Measurements from ENCODE around the gene ARHGAP20.

ARHGAP20 gene

GRCh38 chr11:110752890-110753289 lies 40.7 kb upstream of the ARHGAP20 start:
- TF ChIP-seq EZH2phosphoT487 (IDR thresholded peaks at IDR 0.05; ENCODE audit: low read depth) (no peak), CTCF (IDR thresholded peaks at IDR 0.05; ENCODE audit: low read depth, low read length) (no peak)
- H3K4me1 ChIP-seq (ENCODE audit: low read length), result no peaks in the 10 kb centered on the region
- H3K27ac ChIP-seq (ENCODE audit: low read length), result no peak overlapping the region
- H3K36me3 ChIP-seq (replicated peaks; ENCODE audit: low read depth, low read length), result no peaks in the 10 kb centered on the region
- H3K4me2 ChIP-seq (ENCODE audit: low read length), result no peak overlapping the region
- no peaks in the 10 kb centered on the region for H3K27me3 ChIP-seq (ENCODE audit: low read depth, low read length)
- H4K20me1 ChIP-seq (ENCODE audit: insufficient read depth, low read length), result no peaks in the 10 kb centered on the region
- H3K9ac ChIP-seq (ENCODE audit: low read length), result no peak overlapping the region
- no peak overlapping the region for H3K4me3 ChIP-seq (ENCODE audit: low read length)
- H3K79me2 ChIP-seq (ENCODE audit: low read length), result no peaks in the 10 kb centered on the region
- H3K9me3 ChIP-seq (ENCODE audit: insufficient read depth, low read length), result no peaks in the 10 kb centered on the region
- H2AFZ ChIP-seq (ENCODE audit: low read depth, low read length), result no peak overlapping the region

- H3K4me3 ChIP-seq (ENCODE audit: low read length), result no peak overlapping the region
- no peak overlapping the region for H3K9ac ChIP-seq (ENCODE audit: low read length)
- no peaks in the 10 kb centered on the region for H3K27me3 ChIP-seq (ENCODE audit: low read depth, low read length)
- no peaks in the 10 kb centered on the region for H4K20me1 ChIP-seq (ENCODE audit: insufficient read depth, low read length)
- H3K4me2 ChIP-seq (ENCODE audit: low read length), result no peak overlapping the region
- H3K9me3 ChIP-seq (ENCODE audit: insufficient read depth, low read length), result no peaks in the 10 kb centered on the region
- no peaks in the 10 kb centered on the region for H3K36me3 ChIP-seq (replicated peaks; ENCODE audit: low read depth, low read length)
- H2AFZ ChIP-seq (ENCODE audit: low read depth, low read length), result no peak overlapping the region
- no peaks in the 10 kb centered on the region for H3K79me2 ChIP-seq (ENCODE audit: low read length)
- TF ChIP-seq EZH2phosphoT487 (IDR thresholded peaks at IDR 0.05; ENCODE audit: low read depth) (no peak), CTCF (IDR thresholded peaks at IDR 0.05; ENCODE audit: low read depth, low read length) (no peak)
- no peak overlapping the region for H3K27ac ChIP-seq (ENCODE audit: low read length)
- H3K4me1 ChIP-seq (ENCODE audit: low read length), result no peaks in the 10 kb centered on the region
Observed at GRCh38 chr11:110750100-110750499, 37.9 kb upstream of the ARHGAP20 start.

GRCh38 chr11:110747531-110747930 lies 35.3 kb upstream of the ARHGAP20 start:
- Histone ChIP-seq H3K9me3 (ENCODE audit: insufficient read depth, low read length) (no peaks in the 10 kb centered on the region), H3K27ac (ENCODE audit: low read length) (no peak overlapping the region), H3K4me2 (ENCODE audit: low read length) (no peak overlapping the region), H4K20me1 (ENCODE audit: insufficient read depth, low read length) (no peaks in the 10 kb centered on the region), H3K9ac (ENCODE audit: low read length) (no peak overlapping the region), H3K4me1 (ENCODE audit: low read length) (no peaks in the 10 kb centered on the region), H3K27me3 (ENCODE audit: low read depth, low read length) (0 out of 2 replicates have a peak, but pooled peaks cover 3% of the 10 kb centered on the region), H3K79me2 (ENCODE audit: low read length) (no peaks in the 10 kb centered on the region), H3K4me3 (ENCODE audit: low read length) (no peak overlapping the region), H2AFZ (ENCODE audit: low read depth, low read length) (no peak overlapping the region), H3K36me3 (replicated peaks; ENCODE audit: low read depth, low read length) (no peaks in the 10 kb centered on the region)
- TF ChIP-seq CTCF (IDR thresholded peaks at IDR 0.05; ENCODE audit: low read depth, low read length), result no peak
- TF ChIP-seq EZH2phosphoT487 (IDR thresholded peaks at IDR 0.05; ENCODE audit: low read depth), result no peak

GRCh38 chr11:110738641-110739040 lies 26.4 kb upstream of the ARHGAP20 start:
- Histone ChIP-seq H3K36me3 (replicated peaks; ENCODE audit: low read depth, low read length) (no peaks in the 10 kb centered on the region), H3K79me2 (ENCODE audit: low read length) (no peaks in the 10 kb centered on the region), H3K4me1 (ENCODE audit: low read length) (no peaks in the 10 kb centered on the region), H3K4me2 (ENCODE audit: low read length) (no peak overlapping the region), H3K9ac (ENCODE audit: low read length) (no peak overlapping the region), H4K20me1 (ENCODE audit: insufficient read depth, low read length) (no peaks in the 10 kb centered on the region), H2AFZ (ENCODE audit: low read depth, low read length) (no peak overlapping the region), H3K27ac (ENCODE audit: low read length) (no peak overlapping the region), H3K27me3 (ENCODE audit: low read depth, low read length) (peaks cover 17% of the 10 kb centered on the region; the same call in 1 of the 2 replicates), H3K4me3 (ENCODE audit: low read length) (no peak overlapping the region), H3K9me3 (ENCODE audit: insufficient read depth, low read length) (no peaks in the 10 kb centered on the region)
- TF ChIP-seq CTCF (IDR thresholded peaks at IDR 0.05; ENCODE audit: low read depth, low read length) (no peak), EZH2phosphoT487 (IDR thresholded peaks at IDR 0.05; ENCODE audit: low read depth) (no peak)
